ENCODE results near the gene FAM24B. TPM values are rescaled to one million over a fixed set of nuclear protein-coding genes. Genes with fewer than 3 reads are reported as not detected.

FAM24B gene
- total and polyA plus RNA-seq, 4 donors, result 0.21 to 2.0 (median 0.84) TPM; not detected in 1

DNA sequence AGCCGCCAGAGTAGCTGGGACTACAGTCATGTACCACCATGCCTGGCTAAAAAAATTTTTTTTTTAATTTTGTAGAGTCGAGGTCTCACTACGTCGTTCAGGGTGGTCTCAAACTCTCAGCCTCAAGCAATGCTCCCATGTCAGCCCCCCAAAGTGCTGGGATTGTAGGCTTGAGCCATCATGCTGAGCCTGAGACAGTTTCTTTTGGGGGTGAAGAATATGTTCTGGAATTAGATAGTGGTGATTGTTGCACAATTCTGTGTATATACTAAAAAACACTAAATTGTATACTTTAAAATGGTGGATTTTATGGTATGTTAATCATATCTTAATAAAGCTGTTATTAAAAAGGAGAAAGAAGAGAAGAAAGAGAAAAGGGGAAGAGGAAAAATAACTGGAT, 35.2 kb downstream of the FAM24B start:
- 95% methylated on average over 4 of the region's 4 CpGs for WGBS
- H3K27ac ChIP-seq (ENCODE audit: low read depth in 1 of 2, low read length in 2 of 2), result no peak overlapping the region
- no peaks in the 10 kb centered on the region for H3K27me3 ChIP-seq (ENCODE audit: control insufficient read depth in 4 of 4, insufficient read depth in 4 of 4, low read length in 3 of 4)
- no peak overlapping the region for H3K4me3 ChIP-seq (ENCODE audit: low read depth in 1 of 3, low read length in 3 of 3)
- no peak for DNase-seq (ENCODE audit: low spot score)
- TF ChIP-seq, protein P1, sequence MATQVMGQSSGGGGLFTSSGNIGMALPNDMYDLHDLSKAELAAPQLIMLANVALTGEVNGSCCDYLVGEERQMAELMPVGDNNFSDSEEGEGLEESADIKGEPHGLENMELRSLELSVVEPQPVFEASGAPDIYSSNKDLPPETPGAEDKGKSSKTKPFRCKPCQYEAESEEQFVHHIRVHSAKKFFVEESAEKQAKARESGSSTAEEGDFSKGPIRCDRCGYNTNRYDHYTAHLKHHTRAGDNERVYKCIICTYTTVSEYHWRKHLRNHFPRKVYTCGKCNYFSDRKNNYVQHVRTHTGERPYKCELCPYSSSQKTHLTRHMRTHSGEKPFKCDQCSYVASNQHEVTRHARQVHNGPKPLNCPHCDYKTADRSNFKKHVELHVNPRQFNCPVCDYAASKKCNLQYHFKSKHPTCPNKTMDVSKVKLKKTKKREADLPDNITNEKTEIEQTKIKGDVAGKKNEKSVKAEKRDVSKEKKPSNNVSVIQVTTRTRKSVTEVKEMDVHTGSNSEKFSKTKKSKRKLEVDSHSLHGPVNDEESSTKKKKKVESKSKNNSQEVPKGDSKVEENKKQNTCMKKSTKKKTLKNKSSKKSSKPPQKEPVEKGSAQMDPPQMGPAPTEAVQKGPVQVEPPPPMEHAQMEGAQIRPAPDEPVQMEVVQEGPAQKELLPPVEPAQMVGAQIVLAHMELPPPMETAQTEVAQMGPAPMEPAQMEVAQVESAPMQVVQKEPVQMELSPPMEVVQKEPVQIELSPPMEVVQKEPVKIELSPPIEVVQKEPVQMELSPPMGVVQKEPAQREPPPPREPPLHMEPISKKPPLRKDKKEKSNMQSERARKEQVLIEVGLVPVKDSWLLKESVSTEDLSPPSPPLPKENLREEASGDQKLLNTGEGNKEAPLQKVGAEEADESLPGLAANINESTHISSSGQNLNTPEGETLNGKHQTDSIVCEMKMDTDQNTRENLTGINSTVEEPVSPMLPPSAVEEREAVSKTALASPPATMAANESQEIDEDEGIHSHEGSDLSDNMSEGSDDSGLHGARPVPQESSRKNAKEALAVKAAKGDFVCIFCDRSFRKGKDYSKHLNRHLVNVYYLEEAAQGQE (IDR thresholded peaks at IDR 0.05), result no peak
- TF ChIP-seq, protein P2, sequence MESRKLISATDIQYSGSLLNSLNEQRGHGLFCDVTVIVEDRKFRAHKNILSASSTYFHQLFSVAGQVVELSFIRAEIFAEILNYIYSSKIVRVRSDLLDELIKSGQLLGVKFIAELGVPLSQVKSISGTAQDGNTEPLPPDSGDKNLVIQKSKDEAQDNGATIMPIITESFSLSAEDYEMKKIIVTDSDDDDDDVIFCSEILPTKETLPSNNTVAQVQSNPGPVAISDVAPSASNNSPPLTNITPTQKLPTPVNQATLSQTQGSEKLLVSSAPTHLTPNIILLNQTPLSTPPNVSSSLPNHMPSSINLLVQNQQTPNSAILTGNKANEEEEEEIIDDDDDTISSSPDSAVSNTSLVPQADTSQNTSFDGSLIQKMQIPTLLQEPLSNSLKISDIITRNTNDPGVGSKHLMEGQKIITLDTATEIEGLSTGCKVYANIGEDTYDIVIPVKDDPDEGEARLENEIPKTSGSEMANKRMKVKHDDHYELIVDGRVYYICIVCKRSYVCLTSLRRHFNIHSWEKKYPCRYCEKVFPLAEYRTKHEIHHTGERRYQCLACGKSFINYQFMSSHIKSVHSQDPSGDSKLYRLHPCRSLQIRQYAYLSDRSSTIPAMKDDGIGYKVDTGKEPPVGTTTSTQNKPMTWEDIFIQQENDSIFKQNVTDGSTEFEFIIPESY (IDR thresholded peaks at IDR 0.05), result no peak
- TF ChIP-seq, protein P3, sequence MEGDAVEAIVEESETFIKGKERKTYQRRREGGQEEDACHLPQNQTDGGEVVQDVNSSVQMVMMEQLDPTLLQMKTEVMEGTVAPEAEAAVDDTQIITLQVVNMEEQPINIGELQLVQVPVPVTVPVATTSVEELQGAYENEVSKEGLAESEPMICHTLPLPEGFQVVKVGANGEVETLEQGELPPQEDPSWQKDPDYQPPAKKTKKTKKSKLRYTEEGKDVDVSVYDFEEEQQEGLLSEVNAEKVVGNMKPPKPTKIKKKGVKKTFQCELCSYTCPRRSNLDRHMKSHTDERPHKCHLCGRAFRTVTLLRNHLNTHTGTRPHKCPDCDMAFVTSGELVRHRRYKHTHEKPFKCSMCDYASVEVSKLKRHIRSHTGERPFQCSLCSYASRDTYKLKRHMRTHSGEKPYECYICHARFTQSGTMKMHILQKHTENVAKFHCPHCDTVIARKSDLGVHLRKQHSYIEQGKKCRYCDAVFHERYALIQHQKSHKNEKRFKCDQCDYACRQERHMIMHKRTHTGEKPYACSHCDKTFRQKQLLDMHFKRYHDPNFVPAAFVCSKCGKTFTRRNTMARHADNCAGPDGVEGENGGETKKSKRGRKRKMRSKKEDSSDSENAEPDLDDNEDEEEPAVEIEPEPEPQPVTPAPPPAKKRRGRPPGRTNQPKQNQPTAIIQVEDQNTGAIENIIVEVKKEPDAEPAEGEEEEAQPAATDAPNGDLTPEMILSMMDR (IDR thresholded peaks at IDR 0.05; ENCODE audit: low read depth, low read length, missing input control), result no peak
- TF ChIP-seq HNF4A (conservative IDR thresholded peaks at IDR 0.05) (no peak), HNF4G (IDR thresholded peaks at IDR 0.05) (no peak), RAD21 (IDR thresholded peaks at IDR 0.05) (no peak), YY1 (IDR thresholded peaks at IDR 0.05) (no peak), FOXA2 (IDR thresholded peaks at IDR 0.05) (no peak), RXRA (IDR thresholded peaks at IDR 0.05) (no peak), EGR1 (IDR thresholded peaks at IDR 0.05; ENCODE audit: low read depth in 2 of 2) (no peak), NR2F2 (IDR thresholded peaks at IDR 0.05) (no peak), SP1 (IDR thresholded peaks at IDR 0.05) (no peak), GABPA (IDR thresholded peaks at IDR 0.05 in 1 of 2, conservative IDR thresholded peaks at IDR 0.05 in 1 of 2) (no peak)
- TF ChIP-seq, protein P4, sequence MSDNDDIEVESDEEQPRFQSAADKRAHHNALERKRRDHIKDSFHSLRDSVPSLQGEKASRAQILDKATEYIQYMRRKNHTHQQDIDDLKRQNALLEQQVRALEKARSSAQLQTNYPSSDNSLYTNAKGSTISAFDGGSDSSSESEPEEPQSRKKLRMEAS (IDR thresholded peaks at IDR 0.05), result no peak
- TF ChIP-seq, protein P5, sequence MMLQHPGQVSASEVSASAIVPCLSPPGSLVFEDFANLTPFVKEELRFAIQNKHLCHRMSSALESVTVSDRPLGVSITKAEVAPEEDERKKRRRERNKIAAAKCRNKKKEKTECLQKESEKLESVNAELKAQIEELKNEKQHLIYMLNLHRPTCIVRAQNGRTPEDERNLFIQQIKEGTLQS (IDR thresholded peaks at IDR 0.05), result no peak
- H3K9me3 ChIP-seq (ENCODE audit: control insufficient read depth in 4 of 4, low read length in 3 of 4), result peaks cover 0 to 5% (median 0%) of the 10 kb centered on the region in 4 donors
- no peaks in the 10 kb centered on the region for H3K36me3 ChIP-seq (ENCODE audit: control insufficient read depth in 4 of 4, insufficient read depth in 3 of 4, low read depth in 1 of 4, low read length in 3 of 4)
- no peak overlapping the region for H3K9ac ChIP-seq (ENCODE audit: low read depth in 1 of 2, low read length in 2 of 2)
- no peaks in the 10 kb centered on the region for H3K4me1 ChIP-seq (ENCODE audit: control insufficient read depth in 4 of 4, insufficient read depth in 4 of 4, low read length in 3 of 4)

DNA sequence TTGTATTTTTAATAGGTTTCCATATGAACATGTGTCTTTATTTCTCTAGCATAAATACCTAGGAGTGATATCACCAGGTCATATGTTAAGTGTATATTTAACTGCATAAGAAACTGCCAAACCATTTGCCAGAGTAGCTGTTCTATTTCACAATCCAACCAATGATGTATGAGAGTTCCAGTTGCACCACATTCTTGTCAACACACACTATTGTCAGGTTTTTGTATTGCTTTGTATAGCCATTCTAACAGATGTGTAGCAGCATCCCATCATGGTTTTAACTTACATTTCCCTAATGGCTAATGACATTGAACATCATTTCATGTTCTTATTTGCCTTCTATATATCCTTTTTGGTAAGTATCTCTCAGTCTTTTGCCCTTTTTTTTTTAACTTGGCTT, 37.8 kb downstream of the FAM24B start:
- DNase-seq (ENCODE audit: low spot score), result no peak
- Histone ChIP-seq H3K4me1 (ENCODE audit: control insufficient read depth in 4 of 4, insufficient read depth in 4 of 4, low read length in 3 of 4) (no peaks in the 10 kb centered on the region), H3K27ac (ENCODE audit: low read depth in 1 of 2, low read length in 2 of 2) (no peak overlapping the region), H3K9me3 (ENCODE audit: control insufficient read depth in 4 of 4, low read length in 3 of 4) (peaks cover 0 to 5% (median 0%) of the 10 kb centered on the region in 4 donors), H3K27me3 (ENCODE audit: control insufficient read depth in 4 of 4, insufficient read depth in 4 of 4, low read length in 3 of 4) (no peaks in the 10 kb centered on the region), H3K4me3 (ENCODE audit: low read depth in 1 of 3, low read length in 3 of 3) (no peak overlapping the region), H3K9ac (ENCODE audit: low read depth in 1 of 2, low read length in 2 of 2) (no peak overlapping the region), H3K36me3 (ENCODE audit: control insufficient read depth in 4 of 4, insufficient read depth in 3 of 4, low read depth in 1 of 4, low read length in 3 of 4) (no peaks in the 10 kb centered on the region)
- no peak for TF ChIP-seq TAF1 (conservative IDR thresholded peaks at IDR 0.05)
- no peak for TF ChIP-seq HNF4A (conservative IDR thresholded peaks at IDR 0.05)
- no peak for TF ChIP-seq SP1 (IDR thresholded peaks at IDR 0.05)
- TF ChIP-seq YY1 (IDR thresholded peaks at IDR 0.05), result no peak

Data from liver (tissue), 9 donors.